Ishikawa (cell line): ENCODE results near the gene NAV3.

Source experiments
- CEBPB ChIP-seq: IDR thresholded peaks from 2 replicates; pipeline ENCODE4 v1.6.1; 2012
- CREB1 ChIP-seq: IDR thresholded peaks from 2 replicates; pipeline ENCODE4 v1.6.1; 2012; ENCODE audit warnings: low read depth
- EGR1 ChIP-seq: IDR thresholded peaks from 2 replicates; pipeline ENCODE4 v1.6.1; 2012
- EP300 ChIP-seq: IDR thresholded peaks from 2 replicates; pipeline ENCODE4 v1.6.1; 2012; ENCODE audit warnings: borderline replicate concordance
- FOXM1 ChIP-seq: IDR thresholded peaks from 2 replicates; pipeline ENCODE4 v1.6.1; 2012; ENCODE audit warnings: low read depth, borderline replicate concordance
- NFIC ChIP-seq: IDR thresholded peaks from 2 replicates; pipeline ENCODE4 v1.6.1; 2012
- RAD21 ChIP-seq: IDR thresholded peaks from 2 replicates; pipeline ENCODE4 v1.6.1; 2012; ENCODE audit warnings: low read depth
- TAF1 ChIP-seq: IDR thresholded peaks from 2 replicates; pipeline ENCODE4 v1.6.1; 2012; ENCODE audit warnings: low read depth, mild to moderate bottlenecking
- TCF12 ChIP-seq: IDR thresholded peaks from 2 replicates; pipeline ENCODE4 v1.6.1; 2012; ENCODE audit warnings: low read depth
- TEAD4 ChIP-seq: IDR thresholded peaks from 2 replicates; pipeline ENCODE4 v1.6.1; 2012
- YY1 ChIP-seq: IDR thresholded peaks from 2 replicates; pipeline ENCODE4 v1.6.1; 2012; ENCODE audit warnings: low read depth
- ZBTB7A ChIP-seq: IDR thresholded peaks from 2 replicates; pipeline ENCODE4 v1.6.1; 2012; ENCODE audit warnings: low read depth
- TF ChIP-seq, protein P1 (sequence below): IDR thresholded peaks from 2 replicates; pipeline ENCODE4 v1.6.1; 2012; ENCODE audit warnings: low read depth, mild to moderate bottlenecking
- TF ChIP-seq, protein P2 (sequence below): IDR thresholded peaks from 2 replicates; pipeline ENCODE4 v1.6.1; 2012
- TF ChIP-seq, protein P3 (sequence below): IDR thresholded peaks from 2 replicates; pipeline ENCODE4 v1.6.1; 2012

The NAV3 gene

DNA sequence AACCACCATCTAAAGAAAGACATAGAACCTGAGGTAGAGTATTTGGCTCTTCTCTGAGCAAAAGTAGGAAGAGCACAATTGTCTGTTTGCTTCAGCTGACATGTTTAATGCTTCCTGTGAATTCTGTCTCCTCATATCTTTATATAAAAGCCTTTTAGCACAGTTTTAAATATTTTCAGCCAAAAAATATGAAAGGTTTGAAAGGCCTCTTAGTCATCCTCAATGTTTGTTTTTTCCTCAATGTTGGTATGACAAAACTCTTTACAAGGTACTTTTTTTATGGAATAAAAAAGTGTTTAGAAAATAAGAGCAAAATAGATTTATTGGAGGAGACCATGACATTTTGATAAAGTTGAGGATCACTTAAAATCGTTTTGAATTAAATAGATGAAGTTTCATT is 360.9 kb downstream of the NAV3 start:
- TF ChIP-seq, protein P1, sequence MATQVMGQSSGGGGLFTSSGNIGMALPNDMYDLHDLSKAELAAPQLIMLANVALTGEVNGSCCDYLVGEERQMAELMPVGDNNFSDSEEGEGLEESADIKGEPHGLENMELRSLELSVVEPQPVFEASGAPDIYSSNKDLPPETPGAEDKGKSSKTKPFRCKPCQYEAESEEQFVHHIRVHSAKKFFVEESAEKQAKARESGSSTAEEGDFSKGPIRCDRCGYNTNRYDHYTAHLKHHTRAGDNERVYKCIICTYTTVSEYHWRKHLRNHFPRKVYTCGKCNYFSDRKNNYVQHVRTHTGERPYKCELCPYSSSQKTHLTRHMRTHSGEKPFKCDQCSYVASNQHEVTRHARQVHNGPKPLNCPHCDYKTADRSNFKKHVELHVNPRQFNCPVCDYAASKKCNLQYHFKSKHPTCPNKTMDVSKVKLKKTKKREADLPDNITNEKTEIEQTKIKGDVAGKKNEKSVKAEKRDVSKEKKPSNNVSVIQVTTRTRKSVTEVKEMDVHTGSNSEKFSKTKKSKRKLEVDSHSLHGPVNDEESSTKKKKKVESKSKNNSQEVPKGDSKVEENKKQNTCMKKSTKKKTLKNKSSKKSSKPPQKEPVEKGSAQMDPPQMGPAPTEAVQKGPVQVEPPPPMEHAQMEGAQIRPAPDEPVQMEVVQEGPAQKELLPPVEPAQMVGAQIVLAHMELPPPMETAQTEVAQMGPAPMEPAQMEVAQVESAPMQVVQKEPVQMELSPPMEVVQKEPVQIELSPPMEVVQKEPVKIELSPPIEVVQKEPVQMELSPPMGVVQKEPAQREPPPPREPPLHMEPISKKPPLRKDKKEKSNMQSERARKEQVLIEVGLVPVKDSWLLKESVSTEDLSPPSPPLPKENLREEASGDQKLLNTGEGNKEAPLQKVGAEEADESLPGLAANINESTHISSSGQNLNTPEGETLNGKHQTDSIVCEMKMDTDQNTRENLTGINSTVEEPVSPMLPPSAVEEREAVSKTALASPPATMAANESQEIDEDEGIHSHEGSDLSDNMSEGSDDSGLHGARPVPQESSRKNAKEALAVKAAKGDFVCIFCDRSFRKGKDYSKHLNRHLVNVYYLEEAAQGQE, result no peak
- TF ChIP-seq EGR1 (no peak), YY1 (no peak), CEBPB (no peak), CREB1 (no peak), TCF12 (no peak), ZBTB7A (no peak), TEAD4 (no peak), NFIC (no peak), TAF1 (no peak), RAD21 (no peak), FOXM1 (no peak), EP300 (no peak)
- TF ChIP-seq, protein P2, sequence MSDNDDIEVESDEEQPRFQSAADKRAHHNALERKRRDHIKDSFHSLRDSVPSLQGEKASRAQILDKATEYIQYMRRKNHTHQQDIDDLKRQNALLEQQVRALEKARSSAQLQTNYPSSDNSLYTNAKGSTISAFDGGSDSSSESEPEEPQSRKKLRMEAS, result no peak
- TF ChIP-seq, protein P3, sequence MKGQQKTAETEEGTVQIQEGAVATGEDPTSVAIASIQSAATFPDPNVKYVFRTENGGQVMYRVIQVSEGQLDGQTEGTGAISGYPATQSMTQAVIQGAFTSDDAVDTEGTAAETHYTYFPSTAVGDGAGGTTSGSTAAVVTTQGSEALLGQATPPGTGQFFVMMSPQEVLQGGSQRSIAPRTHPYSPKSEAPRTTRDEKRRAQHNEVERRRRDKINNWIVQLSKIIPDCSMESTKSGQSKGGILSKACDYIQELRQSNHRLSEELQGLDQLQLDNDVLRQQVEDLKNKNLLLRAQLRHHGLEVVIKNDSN, result no peak

DNA sequence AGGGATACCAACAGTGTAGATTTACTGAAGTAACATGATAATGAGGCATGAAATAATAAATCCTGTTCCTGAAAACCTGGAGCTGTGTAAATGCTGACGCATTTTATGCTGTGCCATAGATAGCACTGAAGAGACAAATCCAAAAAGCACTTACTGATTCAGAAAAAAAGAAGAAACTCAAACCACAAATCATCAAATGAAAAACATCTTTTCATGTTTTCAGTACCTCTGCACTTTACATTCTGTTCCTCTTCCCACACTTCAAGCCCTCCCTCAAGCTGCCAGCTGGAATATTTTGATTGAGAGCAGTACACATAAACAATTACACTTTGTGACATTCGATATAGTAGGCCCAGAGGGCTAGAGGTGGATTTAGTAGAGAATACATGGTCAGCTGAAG is 362.3 kb downstream of the NAV3 start:
- TF ChIP-seq, protein P1, result no peak
- TF ChIP-seq FOXM1 (no peak), RAD21 (no peak), YY1 (no peak), EGR1 (no peak), EP300 (no peak), TCF12 (no peak), CREB1 (no peak), CEBPB (no peak), TEAD4 (no peak)
- TF ChIP-seq, protein P2, result no peak

DNA sequence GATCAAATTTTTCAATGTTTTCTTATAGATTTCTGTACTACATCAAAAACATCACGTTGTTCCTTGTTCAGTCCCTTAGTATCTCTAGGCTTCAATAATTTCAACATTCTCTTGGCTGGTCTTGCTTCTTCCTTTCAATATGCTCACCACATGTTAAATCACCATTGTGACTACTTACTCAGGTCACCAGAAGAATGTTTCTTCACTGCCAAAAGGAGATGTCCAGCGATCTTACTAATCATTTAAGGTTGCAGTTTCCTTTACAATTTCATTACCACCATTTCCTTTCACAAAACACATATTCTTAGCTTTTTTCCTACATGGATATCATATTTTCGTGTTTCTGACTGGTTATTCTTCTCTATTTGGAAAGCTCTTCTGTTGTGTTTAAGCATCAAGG is 363.8 kb downstream of the NAV3 start:
- TF ChIP-seq ZBTB7A (no peak), YY1 (no peak), TAF1 (no peak), RAD21 (no peak), EGR1 (no peak), EP300 (no peak), CEBPB (no peak), NFIC (no peak), FOXM1 (no peak), TCF12 (no peak), CREB1 (no peak), TEAD4 (no peak)
- TF ChIP-seq, protein P3, result no peak
- TF ChIP-seq, protein P1, result no peak
- TF ChIP-seq, protein P2, result no peak

DNA sequence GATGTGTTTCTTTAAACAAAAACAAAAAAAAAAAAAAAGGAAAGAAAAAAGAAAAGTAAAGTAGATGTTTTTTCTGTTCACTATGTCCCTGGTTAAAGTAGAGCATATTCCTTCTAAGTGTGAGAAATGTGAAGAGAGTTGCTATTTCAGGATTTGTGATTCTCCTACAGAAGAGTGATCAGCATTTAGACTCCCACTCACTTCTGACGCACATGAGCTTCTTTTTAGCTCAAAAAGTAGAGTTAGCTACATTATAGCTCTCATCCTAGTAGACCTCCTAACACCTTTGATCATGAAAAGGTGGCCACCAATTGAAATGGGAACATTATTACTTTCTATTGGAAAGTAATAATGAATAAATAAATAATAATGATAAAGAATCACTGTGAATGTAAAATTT is 368.2 kb downstream of the NAV3 start:
- TF ChIP-seq TEAD4, result no peak
- TF ChIP-seq TAF1, result no peak
- no peak for TF ChIP-seq NFIC
